K562 (cell line): ENCODE results near the gene CCDC85A.

Source experiments
- ELF4 ChIP-seq: fragments of 450-650 bp; formaldehyde crosslinking; IDR thresholded peaks from 2 replicates; pipeline ENCODE4 v1.4.0; 2022; ENCODE audit warnings: missing genetic modification characterization
- MYBL2 ChIP-seq, 2 experiments: fragments of 450-650 bp in 1 of 2; sonication (generic) in 1 of 2; formaldehyde crosslinking in 1 of 2; IDR thresholded peaks; 2 replicates each; pipeline versions ENCODE4 v1.6.1 to v1.8.1; 2017 to 2022; ENCODE audit warnings: borderline replicate concordance in 1 of 2, inconsistent platforms in 1 of 2, low read depth in 1 of 2, mild to moderate bottlenecking in 1 of 2, missing genetic modification reagents in 1 of 2, moderate library complexity in 1 of 2
- TF ChIP-seq, protein P1 (sequence below), 2 experiments: fragments of 450-650 bp in 1 of 2; sonication (generic) in 1 of 2; formaldehyde crosslinking in 1 of 2; IDR thresholded peaks in 1 of 2; conservative IDR thresholded peaks in 1 of 2; 2 replicates each; pipeline versions ENCODE4 v1.6.1 to v1.8.1; 2016 to 2023; ENCODE audit warnings: mild to moderate bottlenecking in 2 of 2, moderate library complexity in 2 of 2, inconsistent platforms in 1 of 2, missing genetic modification reagents in 1 of 2

DNA sequence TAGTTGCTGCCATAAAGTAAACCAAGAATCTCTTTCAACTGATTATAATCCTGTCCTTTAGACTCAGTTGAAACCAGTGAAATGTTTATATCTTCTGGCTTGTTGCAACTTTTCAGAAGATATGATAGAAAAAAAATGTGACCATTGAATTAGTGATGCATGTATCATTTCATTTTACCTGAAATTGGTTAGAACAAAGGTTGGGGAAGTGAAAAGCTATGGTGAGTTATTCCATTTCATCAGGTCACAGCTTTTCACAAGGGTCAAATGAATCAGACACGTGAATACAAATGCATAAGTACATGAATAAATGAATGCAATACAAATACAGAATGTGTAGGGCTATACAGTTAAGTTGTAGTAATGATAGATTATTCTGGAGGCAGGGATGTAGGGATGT is 15.1 kb downstream of the CCDC85A start:
- TF ChIP-seq MYBL2 (IDR thresholded peaks at IDR 0.05; ENCODE audit: low read depth) (no peak), MYBL2 (CRISPR knock-in tag; IDR thresholded peaks at IDR 0.05; ENCODE audit: borderline replicate concordance) (no peak), ELF4 (CRISPR knock-in tag) (no peak)
- TF ChIP-seq, protein P1, sequence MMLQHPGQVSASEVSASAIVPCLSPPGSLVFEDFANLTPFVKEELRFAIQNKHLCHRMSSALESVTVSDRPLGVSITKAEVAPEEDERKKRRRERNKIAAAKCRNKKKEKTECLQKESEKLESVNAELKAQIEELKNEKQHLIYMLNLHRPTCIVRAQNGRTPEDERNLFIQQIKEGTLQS (IDR thresholded peaks at IDR 0.05) = no peak
- TF ChIP-seq, protein P1 (CRISPR knock-in tag; conservative IDR thresholded peaks at IDR 0.05) = no peak
